Measurements from ENCODE around the gene EXD1.

EXD1 gene

DNA sequence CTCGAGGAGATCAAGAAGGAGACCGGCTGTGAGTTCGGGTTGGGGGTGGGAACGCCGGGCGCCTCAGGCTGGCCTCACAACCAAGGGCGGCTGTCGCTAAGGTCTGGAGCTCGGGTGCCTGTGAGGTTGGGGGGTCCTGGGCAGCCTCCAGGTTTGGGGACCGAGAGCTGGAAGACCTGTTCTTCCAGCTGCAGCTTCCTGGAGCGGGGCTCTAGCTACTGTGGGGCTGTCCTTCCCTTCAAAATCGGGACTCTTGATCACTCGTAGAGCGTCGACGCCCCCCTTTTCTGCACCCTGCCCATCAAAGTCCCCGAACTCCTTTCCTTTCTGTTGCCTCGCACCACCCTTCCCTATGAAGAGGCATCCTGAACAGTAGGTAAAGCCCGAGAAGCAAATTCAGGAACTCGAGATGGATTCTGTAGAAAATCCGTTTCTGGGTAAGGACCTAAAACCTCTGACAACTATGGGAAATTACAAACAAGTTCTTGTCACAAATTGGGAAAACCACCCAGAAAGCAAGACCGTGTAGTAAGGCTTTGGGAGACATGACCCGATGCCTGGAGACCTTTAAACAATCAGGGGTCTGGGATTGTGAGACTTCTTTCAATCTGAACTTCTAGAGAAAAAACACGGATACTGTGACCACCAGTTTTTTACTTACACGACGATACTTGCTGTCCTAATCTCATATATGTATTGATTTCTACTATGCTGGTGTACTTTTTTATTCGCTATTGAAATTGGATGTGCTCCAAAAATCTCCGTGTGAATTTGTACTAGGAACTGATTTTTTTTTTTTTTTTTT is 1.1 kb upstream of the EXD1 start:
- no peak for DNase-seq (ENCODE audit: low spot score)

DNA sequence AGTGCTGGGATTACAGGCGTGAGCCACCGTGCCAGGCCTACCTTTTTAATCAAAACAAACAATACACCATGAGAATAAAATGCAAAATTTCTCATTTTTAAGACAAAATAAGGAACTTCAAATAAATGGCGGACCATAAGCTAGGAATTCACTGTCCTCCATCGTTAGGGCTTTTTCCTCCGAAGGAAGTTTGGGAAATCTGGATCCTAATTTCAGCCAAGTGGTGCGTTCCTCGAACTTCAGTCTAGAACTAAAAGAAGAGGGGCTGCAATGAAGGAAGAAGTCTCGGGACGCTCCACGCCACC is 260 bp downstream of the EXD1 start:
- no peak for DNase-seq (ENCODE audit: low spot score)

DNA sequence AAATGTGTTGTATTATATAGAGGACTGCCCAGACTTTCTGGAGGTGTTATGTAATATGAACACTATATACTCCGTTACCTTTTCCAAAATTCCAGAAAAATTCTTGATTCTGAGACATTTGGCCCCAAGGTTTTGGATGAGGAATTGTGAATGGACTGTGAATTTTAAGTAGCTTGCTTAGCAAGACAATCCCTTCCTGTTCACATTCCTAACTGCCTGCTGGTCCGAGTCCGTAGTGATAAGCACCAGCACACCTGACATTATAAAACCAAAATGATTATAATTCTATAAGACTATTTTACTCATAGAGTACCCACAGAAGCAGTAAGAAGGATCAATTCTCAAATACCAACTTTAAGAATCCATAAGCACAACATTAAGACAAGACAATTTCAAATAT is 11.2 kb downstream of the EXD1 start:
- no peak for DNase-seq (ENCODE audit: low spot score)

DNA sequence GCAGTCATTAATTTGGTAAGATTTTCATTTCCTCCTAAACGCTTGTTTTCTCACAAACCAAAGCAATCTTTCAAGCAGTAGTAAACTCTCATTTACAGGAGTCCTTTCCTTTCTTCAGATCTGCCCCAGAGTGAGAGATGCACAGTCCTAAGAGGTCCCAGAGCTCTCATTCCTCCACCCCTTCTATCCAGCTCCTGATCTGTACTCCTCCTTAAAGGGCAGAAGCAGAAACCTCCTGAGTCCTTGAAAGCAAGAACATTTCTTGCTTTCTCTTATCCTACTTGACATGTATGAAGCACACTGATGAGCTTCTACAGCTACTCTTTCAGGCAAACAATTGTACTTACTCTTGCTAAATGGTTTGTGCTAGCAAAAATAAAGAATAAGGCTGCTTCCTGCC is 11.7 kb downstream of the EXD1 start:
- no peak for DNase-seq (ENCODE audit: low spot score)

DNA sequence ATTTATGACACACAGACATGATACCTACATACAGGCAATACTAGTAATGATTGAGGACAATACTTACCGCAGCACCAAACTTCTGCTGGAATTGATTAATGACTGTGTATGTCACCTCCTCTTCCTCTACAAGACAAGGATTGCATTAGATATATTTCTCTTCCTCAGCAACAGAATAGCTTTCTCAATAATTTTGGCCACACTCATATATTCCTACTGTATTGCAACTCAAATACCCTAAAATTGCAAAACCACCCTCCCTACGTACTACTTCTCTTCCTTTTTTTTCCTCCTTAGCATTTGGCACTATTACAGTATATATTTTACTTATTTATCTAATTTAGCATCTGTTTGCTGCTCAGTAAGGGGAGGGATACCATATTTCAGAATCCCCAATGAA is 14.8 kb downstream of the EXD1 start:
- no peak for DNase-seq (ENCODE audit: low spot score)

DNA sequence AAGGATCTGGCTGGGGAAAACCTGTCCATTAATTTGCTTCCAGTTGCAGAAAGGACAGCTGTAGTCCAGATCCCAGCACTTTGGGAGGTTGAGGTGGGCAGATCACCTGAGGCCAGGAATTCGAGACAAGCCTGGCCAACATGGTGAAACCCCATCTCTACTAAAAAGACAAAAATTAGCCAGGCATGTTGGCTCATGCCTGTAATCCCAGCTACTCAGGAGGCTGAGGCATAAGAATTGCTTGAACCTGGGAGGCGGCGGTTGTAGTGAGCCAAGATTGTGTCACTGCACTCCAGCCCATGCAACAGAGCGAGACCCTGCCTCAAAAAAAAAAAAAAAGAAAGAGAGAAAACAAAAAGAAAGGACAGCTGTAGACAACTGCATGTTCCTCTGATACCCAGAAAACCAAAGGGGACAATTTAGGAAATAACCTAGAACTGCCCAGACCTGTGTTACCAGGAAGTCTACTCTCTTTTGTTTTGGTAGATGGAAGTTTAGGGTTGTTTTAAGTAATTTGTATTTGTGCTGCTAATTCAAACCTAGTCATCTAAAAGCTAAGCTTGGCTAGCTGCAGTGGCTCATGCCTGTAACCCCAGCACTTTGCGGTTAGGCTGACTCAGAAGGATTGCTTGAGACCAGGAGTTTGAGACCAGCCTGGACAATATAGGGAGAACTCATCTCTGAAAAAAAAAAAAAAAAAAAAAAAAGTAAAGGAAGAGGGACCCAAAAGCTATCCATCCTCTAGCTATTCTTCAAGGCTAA is 22.7 kb downstream of the EXD1 start:
- DNase-seq (ENCODE audit: low spot score), result no peak

DNA sequence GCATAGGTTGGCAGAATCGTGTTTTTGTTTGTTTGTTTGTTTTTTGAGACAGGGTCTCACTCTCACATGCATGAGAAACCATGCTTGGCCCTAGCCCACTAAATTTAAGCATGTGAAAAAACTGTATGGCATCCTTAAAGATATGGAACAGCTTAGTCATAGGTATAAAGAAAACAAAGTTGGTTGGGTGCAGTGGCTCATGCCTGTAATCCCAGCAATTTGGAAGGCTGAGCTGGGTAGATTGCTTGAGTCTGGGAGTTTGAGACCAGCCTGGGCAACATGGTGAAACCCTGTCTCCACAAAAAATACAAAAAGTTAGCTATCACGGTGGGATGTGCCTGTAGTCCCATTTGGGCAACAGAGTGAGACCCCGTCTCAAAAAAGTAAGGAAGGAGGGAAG is 25.2 kb downstream of the EXD1 start:
- no peak for DNase-seq (ENCODE audit: low spot score)

DNA sequence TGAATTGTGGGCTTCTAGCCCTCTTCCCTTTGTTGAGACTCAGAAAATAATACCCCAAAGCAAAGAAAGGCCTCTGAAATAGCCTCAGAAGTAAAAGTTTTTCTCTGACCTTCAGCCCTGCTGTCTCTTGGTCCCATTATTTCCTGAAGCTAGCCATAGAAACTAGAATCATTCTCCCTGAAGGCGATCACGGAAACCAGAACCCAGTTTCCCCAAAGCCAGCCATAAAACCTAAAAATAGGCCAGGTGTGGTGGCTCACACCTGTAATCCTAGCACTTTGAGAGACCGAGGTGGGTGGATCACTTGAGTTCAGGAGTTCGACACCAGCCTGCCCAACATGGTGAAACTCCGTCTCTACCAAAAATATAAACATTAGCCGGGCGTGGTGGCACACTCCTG is 27.2 kb downstream of the EXD1 start:
- DNase-seq (ENCODE audit: low spot score), result no peak

DNA sequence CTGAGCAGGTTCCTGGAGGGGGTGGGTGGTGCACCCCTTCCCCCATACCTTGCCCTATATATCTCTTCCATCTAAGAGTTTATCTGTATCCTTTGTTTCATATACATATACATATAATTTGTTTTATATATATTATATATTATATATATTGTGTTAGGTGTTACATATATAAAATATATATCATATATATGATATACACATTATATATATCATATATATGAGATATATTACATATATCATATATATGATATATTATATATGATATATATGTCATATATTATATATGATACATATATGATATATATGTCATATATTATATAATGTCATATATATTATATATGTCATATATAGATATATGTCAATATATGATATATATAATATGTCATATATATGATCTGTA is 31.1 kb downstream of the EXD1 start:
- no peak for DNase-seq (ENCODE audit: low spot score)

DNA sequence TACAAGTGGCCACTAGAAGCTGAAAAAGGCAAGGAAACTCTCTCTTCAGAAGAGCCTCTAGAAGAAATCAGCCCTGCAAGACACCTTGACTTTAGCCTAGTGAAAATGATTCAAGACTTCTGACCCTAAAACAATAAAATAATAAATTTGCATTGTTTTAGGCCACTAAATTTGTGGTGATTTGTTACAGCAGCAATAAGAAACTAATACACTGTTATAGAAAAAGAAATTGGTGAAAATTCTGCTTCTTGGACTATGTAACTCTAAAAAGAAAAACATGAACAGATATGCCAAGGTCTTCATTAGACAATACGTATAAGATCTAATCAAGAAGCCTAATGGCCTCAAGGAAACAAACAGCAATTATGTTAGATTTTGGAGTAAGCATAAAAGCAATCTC is 36.1 kb downstream of the EXD1 start:
- DNase-seq (ENCODE audit: low spot score), result no peak

DNA sequence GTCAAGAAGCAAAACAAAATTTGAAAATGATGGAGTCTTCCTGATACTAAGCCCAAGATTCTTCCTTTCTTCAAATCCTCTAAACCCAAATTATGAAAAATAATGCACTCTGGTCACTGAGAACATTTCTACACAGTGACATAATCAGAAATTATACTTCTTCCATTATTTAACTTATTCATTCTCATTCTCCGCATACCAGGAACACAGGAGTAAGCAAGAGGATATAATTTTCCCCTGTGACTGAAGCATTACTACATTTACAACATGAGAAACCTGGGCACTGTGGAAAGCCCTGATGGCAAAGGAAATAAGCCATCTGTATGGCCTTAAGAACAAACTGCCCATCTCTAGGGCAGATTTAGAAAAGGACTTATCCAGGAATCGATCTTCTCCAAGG is 47.0 kb downstream of the EXD1 start:
- no peak for DNase-seq (ENCODE audit: low spot score)

DNA sequence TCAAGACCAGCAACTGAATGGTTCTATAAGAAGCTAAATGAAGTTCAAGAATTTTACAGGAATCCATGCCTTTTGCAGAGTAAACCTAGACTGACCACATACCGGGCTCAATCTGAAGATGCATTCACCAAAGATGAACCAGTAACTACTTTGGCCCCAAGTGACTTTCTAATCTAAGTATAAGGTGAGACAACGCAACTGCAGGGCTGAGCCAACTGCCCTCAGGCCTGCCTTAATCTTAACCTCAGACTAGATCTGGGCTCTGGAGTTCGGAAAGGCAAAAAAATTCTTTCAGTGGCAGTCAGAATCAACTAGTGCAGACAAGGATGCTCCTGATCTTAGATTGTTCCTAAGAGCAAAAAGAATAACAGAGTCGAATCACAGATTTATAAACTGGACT is 48.3 kb downstream of the EXD1 start:
- no peak for DNase-seq (ENCODE audit: low spot score)

DNA sequence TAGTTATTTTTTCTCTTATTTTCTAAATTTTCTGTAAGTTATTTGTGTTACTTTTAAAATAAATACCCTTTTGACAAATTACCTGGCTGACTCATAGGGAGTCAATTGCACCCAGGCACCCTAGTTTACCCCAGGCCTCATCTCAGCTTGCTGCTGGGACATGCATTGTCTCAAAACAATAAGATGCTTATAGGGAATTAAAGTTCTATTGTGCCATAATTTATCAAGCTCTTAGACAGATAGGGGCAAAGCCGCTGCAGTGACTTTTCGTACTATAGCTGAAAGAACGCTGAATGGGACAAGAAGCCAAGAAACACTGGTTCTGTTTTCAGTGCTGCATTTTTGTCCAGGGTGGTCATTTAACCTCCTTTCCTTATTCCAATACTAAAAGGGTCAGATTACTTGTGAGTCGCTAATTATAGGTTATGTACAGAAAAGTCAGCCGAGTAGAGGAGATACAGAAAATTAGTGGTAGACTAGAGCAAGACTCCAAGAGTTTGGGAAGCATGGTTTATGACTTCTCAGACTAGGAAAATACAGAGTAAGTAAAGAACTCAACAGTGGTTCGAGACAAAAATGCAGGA is 50.3 kb downstream of the EXD1 start:
- DNase-seq (ENCODE audit: low spot score), result no peak

DNA sequence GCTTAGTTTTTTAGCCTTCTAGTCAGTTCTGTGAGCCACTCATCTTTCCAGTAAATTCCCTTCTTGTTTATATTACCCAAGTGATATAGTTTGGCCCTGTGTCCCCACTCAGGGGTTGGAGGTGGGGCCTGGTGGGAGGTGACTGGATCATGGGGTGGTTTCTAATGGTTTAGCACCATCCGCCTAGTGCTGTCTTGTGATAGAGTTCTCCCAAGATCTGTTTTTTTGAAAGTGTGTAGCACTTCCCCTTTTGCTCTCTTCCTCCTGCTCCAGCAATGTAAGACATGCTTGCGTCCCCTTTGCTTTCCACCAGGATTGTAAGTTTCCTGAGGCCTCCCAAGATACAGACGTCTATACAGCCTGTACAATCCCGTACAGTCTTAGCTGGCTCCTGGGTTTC is 60.8 kb downstream of the EXD1 start:
- no peak for DNase-seq (ENCODE audit: low spot score)

DNA sequence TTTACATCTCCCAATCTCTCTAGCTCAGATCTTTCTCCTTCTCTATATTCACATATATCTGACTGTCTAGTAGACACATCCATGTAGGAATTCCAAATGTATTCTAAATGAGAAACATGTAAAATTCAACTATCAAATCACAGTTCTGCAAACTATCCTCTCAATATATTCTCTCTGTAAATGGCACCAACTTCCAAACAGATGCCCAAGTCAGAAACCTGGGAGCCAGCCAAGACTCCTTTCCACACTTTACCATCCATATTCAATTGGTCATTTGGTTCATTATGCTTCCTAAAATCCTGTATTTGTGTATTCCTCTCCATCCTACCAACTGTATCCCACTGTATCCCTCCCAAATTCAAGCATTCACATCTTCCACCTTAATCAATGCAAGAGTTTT is 61.5 kb downstream of the EXD1 start:
- no peak for DNase-seq (ENCODE audit: low spot score)

DNA sequence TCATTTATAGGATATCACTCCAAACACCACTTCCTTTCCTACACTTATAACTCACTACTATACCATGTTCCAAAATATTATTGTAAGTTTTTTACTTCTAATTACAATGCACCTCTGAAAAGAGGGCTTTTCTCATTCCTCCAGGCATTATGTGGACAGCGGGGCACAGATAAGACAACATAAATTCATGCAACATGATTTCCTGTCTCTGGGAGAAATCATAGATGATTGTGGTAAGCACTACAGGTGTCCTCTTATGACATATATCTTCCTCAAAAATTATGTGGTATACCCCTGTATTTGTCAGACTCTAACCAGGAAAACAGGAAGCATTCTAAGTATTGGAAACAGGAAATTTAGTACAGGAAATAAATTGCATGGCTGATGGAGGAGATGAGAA is 68.8 kb downstream of the EXD1 start:
- DNase-seq (ENCODE audit: low spot score), result no peak

DNA sequence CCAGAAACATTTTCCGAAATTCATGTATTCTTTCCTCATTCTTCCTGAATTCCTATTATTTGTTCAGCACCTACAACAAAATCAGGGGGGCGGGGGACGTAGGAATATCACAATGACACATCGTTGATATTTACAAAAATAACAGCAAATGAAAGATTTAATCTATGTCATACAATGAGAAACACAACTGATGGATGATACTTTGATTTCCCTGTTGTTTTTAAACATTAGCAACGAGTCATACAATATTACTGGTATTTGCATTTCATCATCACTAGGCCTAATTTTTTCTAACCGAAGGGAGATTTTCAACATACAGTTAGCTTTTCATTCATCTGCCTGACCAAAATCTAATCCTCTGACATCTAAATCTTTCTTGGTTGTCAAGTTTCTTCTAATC is 69.2 kb downstream of the EXD1 start:
- DNase-seq (ENCODE audit: low spot score), result no peak

DNA sequence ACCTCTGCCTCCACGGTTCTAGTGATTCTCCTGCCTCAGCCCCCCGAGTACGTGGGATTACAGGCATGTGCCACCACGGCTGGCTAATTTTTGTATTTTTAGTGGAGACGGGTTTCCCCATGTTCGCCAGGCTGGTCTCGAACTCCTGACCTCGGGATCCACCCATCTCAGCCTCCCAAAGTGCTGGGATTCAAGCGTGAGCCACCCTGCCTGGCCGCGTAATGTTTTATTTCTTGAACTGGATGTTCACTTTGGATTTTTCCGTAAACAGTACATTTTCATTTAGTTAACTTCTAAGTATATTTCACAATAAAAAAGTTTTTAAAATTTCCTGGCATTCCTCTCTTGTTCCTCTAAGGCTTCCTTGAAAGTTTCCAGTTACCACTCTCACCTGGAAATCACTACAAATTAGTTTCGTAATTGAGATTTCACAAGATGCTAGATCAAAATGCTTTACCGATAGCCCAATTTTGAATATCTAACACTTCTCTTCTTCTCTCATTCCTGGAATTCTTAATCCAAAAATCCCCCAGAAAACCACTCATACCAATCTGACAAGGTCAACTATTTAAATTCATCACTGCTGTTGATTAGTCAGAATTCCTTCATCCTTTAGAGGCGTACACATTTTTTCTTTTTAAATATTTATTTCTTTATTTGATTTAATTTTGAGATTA is 69.8 kb downstream of the EXD1 start:
- no peak for DNase-seq (ENCODE audit: low spot score)

DNA sequence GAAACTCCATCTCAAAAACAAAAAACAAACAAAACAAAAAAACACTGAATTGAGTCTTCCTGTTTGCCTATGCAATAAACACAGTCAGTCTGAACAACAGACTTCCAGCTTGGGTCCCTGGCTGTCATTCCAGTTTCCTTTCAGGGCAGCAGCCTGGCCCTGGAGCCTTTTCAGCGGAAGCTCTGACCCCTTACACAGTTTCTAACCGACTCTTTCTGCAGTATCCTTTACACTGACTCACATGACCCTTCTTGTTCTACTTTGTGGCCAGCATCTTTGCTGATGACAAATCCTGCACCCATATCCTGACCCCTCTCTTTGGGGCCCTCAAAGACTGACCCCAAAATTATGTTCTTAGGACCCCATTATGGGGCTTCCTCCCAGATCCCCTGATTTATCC is 76.1 kb downstream of the EXD1 start:
- no peak for DNase-seq (ENCODE audit: low spot score)

DNA sequence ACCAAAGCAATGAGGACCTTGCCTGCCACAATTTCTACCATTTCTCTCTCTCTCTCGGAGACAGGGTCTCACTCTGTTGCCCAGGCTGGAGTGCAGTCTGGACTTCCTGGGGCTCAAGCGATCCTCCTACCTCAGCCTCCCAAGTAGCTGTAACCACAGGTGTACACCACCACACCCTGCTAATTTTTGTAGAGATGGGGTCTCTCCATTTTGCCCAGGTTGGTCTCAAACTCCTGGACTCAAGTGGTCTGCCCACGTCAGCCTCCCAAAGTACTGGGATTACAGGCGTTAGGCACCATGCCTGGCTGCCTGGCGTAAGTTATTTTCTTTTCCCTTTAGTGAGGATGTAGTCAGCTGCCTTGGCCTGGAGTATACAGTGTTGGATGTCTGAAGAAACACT is 76.8 kb downstream of the EXD1 start:
- no peak for DNase-seq (ENCODE audit: low spot score)

DNA sequence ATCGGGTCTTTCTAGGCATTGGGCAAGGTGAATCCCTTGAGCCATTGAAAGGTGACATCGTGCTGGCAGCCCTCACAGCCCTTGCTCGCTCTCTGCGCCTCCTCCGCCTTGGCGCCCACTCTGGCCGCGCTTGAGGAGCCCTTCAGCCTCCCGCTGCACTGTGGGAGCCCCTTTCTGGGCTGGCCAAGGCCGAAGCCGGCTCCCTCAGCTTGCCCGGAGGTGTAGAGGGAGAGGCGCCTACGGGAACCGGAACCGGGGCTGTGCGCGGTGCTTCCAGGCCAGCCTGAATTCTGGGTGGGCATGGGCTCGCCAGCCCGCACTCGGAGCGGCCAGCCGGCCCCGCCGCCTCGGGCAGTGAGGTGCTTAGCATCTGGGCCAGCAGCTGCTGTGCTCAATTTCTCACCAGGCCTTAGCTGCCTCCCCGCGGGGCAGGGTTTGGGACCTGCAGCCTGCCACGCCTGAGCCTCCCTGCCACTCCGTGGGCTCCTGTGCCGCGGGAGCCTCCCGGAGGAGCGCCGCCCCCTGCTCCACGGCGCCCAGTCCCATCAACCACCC is 79.0 kb downstream of the EXD1 start:
- no peak for DNase-seq (ENCODE audit: low spot score)

DNA sequence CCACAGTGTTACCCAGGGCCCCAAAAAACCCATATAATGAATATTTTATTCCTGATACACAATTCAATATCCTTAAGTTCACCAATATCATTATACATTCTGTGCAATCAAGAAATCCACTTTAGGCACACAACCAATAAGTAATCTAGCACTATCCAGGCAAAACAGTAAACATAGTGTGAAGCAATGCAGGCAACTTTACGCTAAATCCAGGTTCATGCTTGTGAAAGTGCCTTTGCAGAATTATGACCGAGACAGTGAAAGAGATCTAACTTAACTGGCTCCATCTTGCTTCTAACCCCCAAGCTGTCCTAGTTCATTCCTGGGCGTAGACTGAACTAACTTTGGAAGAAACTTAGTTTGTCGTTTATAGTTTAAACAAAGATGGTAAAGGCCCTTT is 80.3 kb downstream of the EXD1 start:
- no peak for DNase-seq (ENCODE audit: low spot score)

DNA sequence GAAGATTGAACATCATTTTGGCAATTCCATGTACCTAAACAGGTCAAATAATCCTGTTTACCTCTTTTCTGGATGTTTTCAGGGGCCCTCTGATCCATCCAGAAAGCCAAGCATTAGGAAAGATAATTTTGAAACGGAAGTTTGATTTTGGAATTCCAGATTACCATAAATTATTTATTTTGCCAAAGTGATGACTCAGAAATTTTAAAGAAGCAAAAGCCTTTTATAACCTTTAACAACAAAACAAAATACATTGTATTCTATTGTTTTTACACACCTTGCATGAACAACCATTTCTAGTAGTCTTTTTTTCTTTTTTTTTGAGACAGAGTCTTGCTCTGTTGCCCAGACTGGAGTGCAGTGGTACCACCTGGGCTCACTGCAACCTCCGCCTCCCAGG is 82.5 kb downstream of the EXD1 start:
- DNase-seq (ENCODE audit: low spot score), result no peak
